ENCODE measurements around the gene EDA. TPM values are rescaled to one million over a fixed set of nuclear protein-coding genes. Genes with fewer than 3 reads are reported as not detected.
"Not testable (repeated sequence)": the region's sequence is repeated elsewhere in the genome, so short reads cannot be mapped to it uniquely, and the experiment has no call there.

Gene EDA
- total RNA-seq, 2 donors from 2014 or later, result 13.1 to 14.9 TPM

- Histone ChIP-seq H3K9me3 (no peaks in the 10 kb centered on the region), H3K4me1 (no peaks in the 10 kb centered on the region), H3K36me3 (no peaks in the 10 kb centered on the region), H3K27ac (no peak overlapping the region), H3K27me3 (no peaks in the 10 kb centered on the region), H3K4me3 (no peak overlapping the region)
- no peak for DNase-seq (ENCODE audit: low spot score)
- no peak for TF ChIP-seq CTCF (IDR thresholded peaks at IDR 0.05)
Observed at GRCh38 chrX:69815519-69815918, 199.6 kb downstream of the EDA start.

- no peak for TF ChIP-seq CTCF (IDR thresholded peaks at IDR 0.05)
- H3K4me3 ChIP-seq, result no peak overlapping the region
- H3K4me1 ChIP-seq, result no peaks in the 10 kb centered on the region
- DNase-seq (ENCODE audit: low spot score), result no peak
- H3K27ac ChIP-seq, result no peak overlapping the region
- H3K36me3 ChIP-seq, result no peaks in the 10 kb centered on the region
- H3K27me3 ChIP-seq, result no peaks in the 10 kb centered on the region
- no peaks in the 10 kb centered on the region for H3K9me3 ChIP-seq
Observed at GRCh38 chrX:69844636-69845035, 228.7 kb downstream of the EDA start.

DNA sequence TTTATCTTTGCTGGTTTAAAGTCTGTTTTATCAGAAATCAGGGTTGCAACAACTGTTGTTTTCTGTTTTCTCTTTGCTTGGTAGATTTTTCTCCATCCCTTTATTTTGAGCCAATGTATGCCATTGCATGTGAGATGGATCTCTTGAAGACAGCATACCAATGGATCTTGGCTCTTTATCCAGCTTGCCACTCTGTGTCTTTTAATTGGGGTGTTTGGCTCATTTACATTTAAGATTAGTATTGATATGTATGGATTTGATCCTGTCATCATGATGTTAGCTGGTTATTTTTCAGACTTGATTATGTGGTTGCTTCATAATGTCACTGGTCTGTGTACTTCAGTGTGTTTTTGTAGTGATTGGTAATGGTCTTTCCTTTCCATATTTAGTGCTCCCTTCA, 244.1 kb downstream of the EDA start:
- H3K4me3 ChIP-seq; H3K27me3 ChIP-seq; H3K36me3 ChIP-seq; H3K27ac ChIP-seq; DNase-seq (ENCODE audit: low spot score); H3K4me1 ChIP-seq: not testable (repeated sequence)
- peaks cover 0 to 40% of the 10 kb centered on the region in 2 donors for H3K9me3 ChIP-seq

- Histone ChIP-seq H3K9me3 (peaks cover 0 to 9% of the 10 kb centered on the region in 2 donors), H3K4me1 (no peaks in the 10 kb centered on the region), H3K4me3 (no peak overlapping the region), H3K27ac (no peak overlapping the region), H3K36me3 (no peaks in the 10 kb centered on the region), H3K27me3 (no peaks in the 10 kb centered on the region)
- DNase-seq (ENCODE audit: low spot score), result no peak
- TF ChIP-seq CTCF (IDR thresholded peaks at IDR 0.05), result no peak
Observed at GRCh38 chrX:69876221-69876620, 260.3 kb downstream of the EDA start.

DNA sequence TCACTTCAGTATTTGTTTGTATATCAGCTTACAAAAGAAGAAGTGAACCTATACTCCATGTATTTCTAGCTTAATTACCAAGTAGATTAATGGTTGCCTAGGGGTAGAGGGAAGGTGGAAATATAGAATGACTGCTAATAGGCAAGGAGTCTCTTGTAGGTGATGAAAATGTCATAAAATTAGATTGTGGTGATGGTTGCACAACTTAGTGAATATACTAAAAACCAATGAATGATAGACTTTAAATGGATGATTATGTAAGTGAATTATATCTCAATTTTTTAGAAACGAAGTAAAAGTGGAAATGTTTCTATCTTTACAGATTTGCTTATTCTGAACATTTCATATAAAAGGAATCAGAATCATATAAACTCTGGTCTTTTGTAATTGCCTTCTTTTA, 268.3 kb downstream of the EDA start:
- no peaks in the 10 kb centered on the region for H3K27me3 ChIP-seq
- H3K4me1 ChIP-seq, result no peaks in the 10 kb centered on the region
- H3K9me3 ChIP-seq, result peaks cover 0 to 25% of the 10 kb centered on the region in 2 donors
- no peak for DNase-seq (ENCODE audit: low spot score)
- no peaks in the 10 kb centered on the region for H3K36me3 ChIP-seq
- H3K27ac ChIP-seq, result no peak overlapping the region
- no peak for TF ChIP-seq CTCF (IDR thresholded peaks at IDR 0.05)
- H3K4me3 ChIP-seq, result no peak overlapping the region

DNA sequence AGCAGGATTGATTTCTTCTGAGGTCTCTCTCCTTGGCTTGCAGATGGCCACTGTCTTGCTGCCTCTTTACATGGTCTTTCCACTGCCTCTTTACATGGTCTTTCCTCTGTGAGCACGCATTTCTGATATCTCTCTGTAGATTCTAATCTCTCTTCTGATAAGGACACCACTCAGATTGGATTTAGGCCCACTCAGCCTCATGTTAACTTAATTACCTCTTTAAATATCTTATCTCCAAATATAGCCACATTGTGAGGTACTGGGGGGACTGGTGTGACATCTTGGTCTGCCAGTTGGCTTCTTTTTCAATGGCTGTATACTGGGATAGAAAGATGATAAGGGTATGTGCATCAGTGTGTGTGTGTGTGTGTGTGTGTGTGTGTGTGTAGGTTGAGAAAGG, 280.1 kb downstream of the EDA start:
- Histone ChIP-seq H3K4me1 (no peaks in the 10 kb centered on the region), H3K4me3 (no peak overlapping the region), H3K36me3 (no peaks in the 10 kb centered on the region), H3K27me3 (no peaks in the 10 kb centered on the region), H3K9me3 (no peaks in the 10 kb centered on the region), H3K27ac (no peak overlapping the region)
- DNase-seq (ENCODE audit: low spot score), result no peak
- no peak for TF ChIP-seq CTCF (IDR thresholded peaks at IDR 0.05)
